Activated T-helper 17 cell treated with anti-CD3 and anti-CD28 coated beads, Interleukin-2, amount 50 U/mL, for 72 hours (primary cell): ENCODE results near the gene CLDN14. TPM values are rescaled to one million over a fixed set of nuclear protein-coding genes. Genes with fewer than 3 reads are reported as not detected.

Experiments used
- ATAC-seq: fragments of 150-1000 bp; cut with Tn5 transposase; replicated peaks from 2 replicates; pipeline ENCODE4 v1.10.0; 2021; ENCODE audit warnings: mild to moderate bottlenecking, moderate library complexity
- H3K27ac Mint-ChIP-seq: one replicate; pipeline ENCODE4 v1.8.0; 2022; ENCODE audit warnings: mixed read lengths
- H3K27me3 Mint-ChIP-seq: one replicate; pipeline ENCODE4 v1.8.0; 2022; ENCODE audit warnings: mixed read lengths
- H3K36me3 Mint-ChIP-seq: one replicate; pipeline ENCODE4 v1.8.0; 2022; ENCODE audit warnings: low read depth, mild to moderate bottlenecking, mixed read lengths
- H3K4me1 Mint-ChIP-seq: one replicate; pipeline ENCODE4 v1.8.0; 2022; ENCODE audit warnings: mixed read lengths
- H3K4me3 Mint-ChIP-seq: one replicate; pipeline ENCODE4 v1.8.0; 2022; ENCODE audit warnings: mild to moderate bottlenecking, mixed read lengths
- H3K9me3 Mint-ChIP-seq: one replicate; pipeline ENCODE4 v1.8.0; 2022; ENCODE audit warnings: mixed read lengths
- total RNA-seq, 2 donors: library from RNA; stranded (reverse); gene quantifications; one replicate each; pipeline ENCODE4 v1.2.3, GENCODE V29; 2022

The CLDN14 gene
- total RNA-seq, 2 donors from 2014 or later, result 0.69 TPM; not detected in 1

DNA sequence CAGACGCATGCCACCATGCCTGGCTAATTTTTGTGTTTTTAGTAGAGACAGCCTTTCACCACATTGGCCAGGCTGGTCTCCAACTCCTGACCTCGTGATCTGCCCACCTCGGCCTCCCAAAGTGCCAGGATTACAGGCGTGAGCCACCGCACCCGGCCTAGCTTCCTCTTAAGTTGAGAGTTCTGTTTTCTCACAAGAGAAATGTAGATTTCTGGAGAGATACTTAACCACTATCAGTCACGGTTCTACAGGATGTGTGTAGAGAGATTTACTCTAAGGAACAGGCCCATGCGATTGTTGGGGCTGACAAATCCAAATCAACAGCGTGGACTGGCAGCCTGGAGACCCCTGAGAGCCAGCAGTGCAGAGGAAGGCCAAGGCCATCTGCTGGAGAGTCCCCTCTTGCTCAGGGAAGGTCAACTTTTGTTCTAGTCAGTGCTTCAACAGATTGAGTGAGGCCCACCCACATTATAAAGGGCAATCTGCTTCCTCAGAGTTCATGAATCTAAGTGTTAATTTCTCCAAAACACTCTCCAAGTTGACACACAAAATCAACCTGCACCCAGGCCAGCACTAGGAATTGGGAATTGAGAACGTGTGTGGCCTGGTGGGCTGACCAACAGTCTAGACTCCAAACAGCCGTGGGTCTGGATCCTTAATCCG is 56.0 kb downstream of the CLDN14 start:
- Mint-ChIP-seq H3K27me3 (no peaks in the 10 kb centered on the region), H3K9me3 (no peaks in the 10 kb centered on the region), H3K36me3 (no peaks in the 10 kb centered on the region), H3K27ac (peak overlapping the region; percentile 46), H3K4me3 (no peak overlapping the region), H3K4me1 (peaks cover 5% of the 10 kb centered on the region)
- ATAC-seq, result no peak

DNA sequence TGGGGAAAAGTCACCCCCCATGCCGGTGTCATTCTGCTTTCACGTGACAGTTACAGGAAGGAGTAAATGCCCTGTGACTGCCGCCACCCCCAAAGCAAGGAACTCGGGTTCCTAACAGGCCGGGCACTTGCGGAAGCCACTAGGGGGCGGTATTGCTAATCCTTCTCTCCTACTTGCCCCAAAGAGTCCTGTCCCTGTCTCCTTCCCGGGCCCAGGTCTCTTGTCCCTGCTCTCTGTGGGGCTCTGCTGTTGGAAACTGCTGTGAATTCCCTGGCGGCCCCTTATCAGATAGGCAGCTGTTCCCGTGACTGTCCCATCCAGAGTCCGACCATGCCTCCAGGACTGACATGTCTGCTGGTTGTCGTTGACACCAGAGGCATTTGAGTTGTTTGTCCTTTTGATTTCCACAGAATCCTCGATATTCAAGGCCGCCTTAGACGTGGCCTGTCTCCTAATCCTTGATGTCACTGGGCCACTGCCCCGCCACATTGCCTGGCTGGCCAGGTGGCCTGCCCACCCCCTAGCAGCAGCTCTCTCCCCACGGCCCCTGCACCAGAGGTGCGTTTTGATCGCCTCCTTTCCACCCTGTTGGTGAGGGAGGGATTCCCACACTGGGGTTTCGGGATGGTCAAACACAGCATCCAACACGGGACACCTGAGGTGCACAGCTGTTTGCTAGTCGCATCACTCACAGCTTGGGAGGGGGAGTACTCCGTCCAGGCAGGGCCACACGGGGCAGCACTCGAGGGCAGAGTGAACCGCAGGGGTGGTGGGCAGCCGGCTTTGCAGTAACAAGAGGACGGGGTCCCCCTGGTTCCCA is 57.4 kb downstream of the CLDN14 start:
- Mint-ChIP-seq H3K4me1 (no peaks in the 10 kb centered on the region), H3K27ac (no peak overlapping the region), H3K36me3 (peaks cover 10% of the 10 kb centered on the region), H3K9me3 (no peaks in the 10 kb centered on the region), H3K4me3 (no peak overlapping the region), H3K27me3 (no peaks in the 10 kb centered on the region)
- peak; percentile 37 for ATAC-seq

DNA sequence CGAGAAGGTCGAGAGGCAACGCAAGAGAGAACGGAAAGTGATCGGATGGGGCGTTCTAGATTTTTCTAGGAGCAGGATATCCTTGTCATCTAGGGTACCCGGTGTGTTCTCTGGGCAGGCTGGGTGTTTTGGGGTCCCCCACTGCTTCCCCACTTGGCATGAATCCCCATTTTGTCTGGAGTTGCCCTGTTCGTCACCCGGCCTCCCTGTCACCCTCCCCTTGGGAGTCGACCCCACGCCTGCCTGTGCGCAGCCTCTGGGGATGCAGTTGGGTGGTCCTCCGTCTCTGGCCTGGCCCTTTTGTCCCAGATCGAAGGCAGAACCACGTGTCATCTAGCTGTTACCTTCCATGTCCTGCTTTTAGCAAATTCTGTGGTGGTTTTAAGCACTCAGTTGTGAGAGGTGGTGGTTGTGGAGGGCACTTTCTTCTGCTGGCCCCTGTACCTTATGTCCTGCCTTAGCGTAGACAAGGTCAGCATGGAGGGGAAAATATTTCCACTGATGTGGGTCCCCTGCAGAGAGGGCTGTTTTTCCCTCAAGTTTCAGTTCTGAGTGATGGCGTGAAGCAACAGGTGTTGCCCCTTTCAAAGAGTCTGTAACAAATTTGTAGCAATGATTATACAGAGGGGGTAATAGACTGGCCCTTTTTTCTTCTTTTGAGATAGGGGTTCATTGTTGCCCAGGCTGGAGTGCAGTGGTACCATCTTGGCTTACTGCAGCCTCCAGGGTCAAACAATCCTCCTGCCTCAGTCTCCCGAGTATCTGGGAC is 59.2 kb downstream of the CLDN14 start:
- ATAC-seq, result no peak
- Mint-ChIP-seq H3K27ac (no peak overlapping the region), H3K36me3 (peaks cover 26% of the 10 kb centered on the region), H3K27me3 (no peaks in the 10 kb centered on the region), H3K4me1 (no peaks in the 10 kb centered on the region), H3K9me3 (no peaks in the 10 kb centered on the region), H3K4me3 (no peak overlapping the region)

DNA sequence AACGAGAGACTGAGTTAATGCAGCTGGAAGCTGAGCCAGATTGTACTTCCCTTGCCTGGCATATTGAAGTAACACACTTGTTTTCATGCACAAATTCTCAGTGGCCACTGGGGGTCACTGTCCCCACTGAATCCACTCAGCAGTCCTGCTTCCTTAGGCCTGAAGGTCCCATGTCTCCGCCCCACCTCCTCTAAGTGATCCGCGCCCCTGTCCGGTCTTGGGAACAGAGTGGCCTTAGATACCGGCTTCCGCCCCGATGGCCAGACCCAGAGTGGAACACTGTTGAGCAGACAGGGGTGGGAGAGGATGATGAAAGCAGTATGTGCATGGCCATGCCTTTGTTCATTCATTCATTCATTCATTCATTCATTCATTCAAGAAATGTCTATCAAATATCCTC is 59.9 kb downstream of the CLDN14 start:
- Mint-ChIP-seq H3K27me3 (no peaks in the 10 kb centered on the region), H3K9me3 (no peaks in the 10 kb centered on the region), H3K4me1 (no peaks in the 10 kb centered on the region), H3K36me3 (peaks cover 34% of the 10 kb centered on the region), H3K27ac (no peak overlapping the region), H3K4me3 (no peak overlapping the region)
- peak; percentile 69 for ATAC-seq

DNA sequence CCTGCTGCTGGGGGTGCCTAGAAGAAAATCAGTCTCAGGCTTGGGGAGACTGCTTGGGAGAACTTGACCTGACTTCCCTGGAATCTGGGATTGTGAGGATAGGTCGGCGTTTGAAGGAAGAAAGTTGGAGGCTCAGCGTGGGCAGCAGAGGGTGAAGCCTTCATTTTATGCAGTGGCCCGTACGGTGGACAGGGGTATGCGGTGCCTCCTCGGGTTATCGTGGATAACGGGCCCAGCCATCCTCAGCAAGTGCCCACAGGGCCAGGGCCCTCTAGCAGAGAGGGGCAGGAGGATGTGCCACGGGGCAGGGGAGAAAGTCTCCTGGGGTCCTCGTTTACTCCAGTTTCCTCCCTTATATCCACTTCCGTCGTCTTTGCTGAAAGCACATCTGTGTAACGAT is 60.7 kb downstream of the CLDN14 start:
- ATAC-seq, result no peak
- H3K36me3 Mint-ChIP-seq, result peaks cover 41% of the 10 kb centered on the region
- H3K27me3 Mint-ChIP-seq, result no peaks in the 10 kb centered on the region
- no peak overlapping the region for H3K27ac Mint-ChIP-seq
- no peak overlapping the region for H3K4me3 Mint-ChIP-seq
- H3K9me3 Mint-ChIP-seq, result no peaks in the 10 kb centered on the region
- no peaks in the 10 kb centered on the region for H3K4me1 Mint-ChIP-seq

DNA sequence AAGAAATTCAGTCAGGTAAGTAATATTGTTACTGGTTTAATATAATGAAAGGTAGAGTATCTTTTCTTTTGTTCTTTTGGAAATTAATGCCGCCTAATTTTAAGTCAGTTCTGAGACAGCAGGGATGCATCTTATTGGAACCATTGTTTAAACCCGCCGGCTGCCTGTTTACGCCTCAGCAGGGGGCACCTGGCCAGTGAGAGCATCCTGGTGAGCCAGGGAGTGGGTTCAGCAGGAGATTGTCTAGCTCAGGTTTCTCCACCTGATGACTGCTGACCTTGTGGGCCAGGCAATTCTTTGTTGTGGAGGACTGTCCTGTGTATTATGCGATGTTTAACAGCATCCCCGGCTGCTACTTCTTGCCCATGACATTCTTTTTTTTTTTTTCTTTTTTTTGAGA is 64.5 kb downstream of the CLDN14 start:
- Mint-ChIP-seq H3K27me3 (no peaks in the 10 kb centered on the region), H3K4me1 (no peaks in the 10 kb centered on the region), H3K4me3 (no peak overlapping the region), H3K9me3 (no peaks in the 10 kb centered on the region), H3K27ac (no peak overlapping the region), H3K36me3 (peaks cover 80% of the 10 kb centered on the region)
- ATAC-seq, result no peak

DNA sequence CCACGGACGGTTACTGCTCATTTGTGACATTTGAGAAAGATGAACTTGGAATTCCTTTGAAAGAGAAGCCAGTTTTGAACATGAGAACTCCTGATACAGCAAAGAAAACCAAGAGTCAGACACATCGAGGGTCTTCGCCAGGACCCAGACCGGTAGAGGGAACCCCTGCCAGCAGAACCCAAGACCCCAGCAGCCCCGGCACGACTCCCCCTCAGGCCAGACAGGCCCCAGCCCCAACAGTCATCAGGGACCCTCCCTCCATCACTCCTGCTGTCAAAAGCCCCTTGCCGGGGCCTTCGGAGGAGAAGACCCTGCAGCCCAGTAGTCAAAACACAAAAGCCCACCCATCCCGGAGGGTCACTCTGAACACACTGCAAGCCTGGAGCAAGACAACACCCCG is 67.0 kb downstream of the CLDN14 start:
- Mint-ChIP-seq H3K27me3 (no peaks in the 10 kb centered on the region), H3K36me3 (peaks cover 98% of the 10 kb centered on the region), H3K9me3 (no peaks in the 10 kb centered on the region), H3K4me3 (no peak overlapping the region), H3K27ac (no peak overlapping the region), H3K4me1 (no peaks in the 10 kb centered on the region)
- ATAC-seq, result no peak

DNA sequence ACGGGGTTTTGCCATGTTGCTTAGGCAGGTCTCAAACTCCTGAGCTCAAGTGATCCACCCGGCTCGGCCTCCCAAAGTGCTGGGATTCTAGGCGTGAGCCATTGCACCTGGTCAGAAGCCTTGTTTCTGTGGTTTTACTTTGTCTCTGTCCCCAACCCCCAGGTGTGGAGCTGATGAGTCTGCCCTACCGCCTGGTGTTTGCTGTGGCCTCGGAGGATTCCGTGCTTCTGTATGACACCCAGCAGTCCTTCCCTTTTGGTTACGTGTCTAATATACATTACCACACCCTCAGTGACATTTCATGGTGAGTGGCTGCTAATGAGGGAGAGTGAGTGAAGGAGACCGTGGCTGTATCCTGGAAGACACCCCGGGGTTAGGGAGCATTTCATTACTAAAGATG is 68.6 kb downstream of the CLDN14 start:
- Mint-ChIP-seq H3K9me3 (no peaks in the 10 kb centered on the region), H3K27me3 (no peaks in the 10 kb centered on the region), H3K36me3 (peaks cover 100% of the 10 kb centered on the region), H3K4me3 (no peak overlapping the region), H3K27ac (no peak overlapping the region), H3K4me1 (no peaks in the 10 kb centered on the region)
- ATAC-seq, result no peak

Other genes with a start within 250 kb of the CLDN14 start
- gene MORC3, start 159.9 kb downstream of the CLDN14 start, total RNA-seq, result 10 to 100 TPM; 29.5 to 52.4 TPM
- gene CHAF1B, start 94.7 kb downstream of the CLDN14 start, total RNA-seq, result 10 to 100 TPM; 23.3 to 30.3 TPM
- gene SIM2, start 219.0 kb upstream of the CLDN14 start, total RNA-seq, result 1 to 10 TPM; 3.9 to 4.2 TPM